HG03045 (cell line): Measurements from ENCODE around the gene KPNA6.

Experiments used
- ATAC-seq: cut with Tn5 transposase; IDR thresholded peaks from one replicate; pipeline ENCODE4 v1.9.1; 2021; ENCODE audit warnings: mild to moderate bottlenecking, moderate library complexity; ENCODE audit not compliant: unreplicated experiment

KPNA6 gene

GRCh38 chr1:32186077-32186476, 78.2 kb downstream of the KPNA6 start:
- ATAC-seq: no peak

GRCh38 chr1:32186491-32186890, 78.6 kb downstream of the KPNA6 start:
- ATAC-seq: no peak

- no peak for ATAC-seq
Observed at GRCh38 chr1:32187850-32188249, 80.0 kb downstream of the KPNA6 start.

DNA sequence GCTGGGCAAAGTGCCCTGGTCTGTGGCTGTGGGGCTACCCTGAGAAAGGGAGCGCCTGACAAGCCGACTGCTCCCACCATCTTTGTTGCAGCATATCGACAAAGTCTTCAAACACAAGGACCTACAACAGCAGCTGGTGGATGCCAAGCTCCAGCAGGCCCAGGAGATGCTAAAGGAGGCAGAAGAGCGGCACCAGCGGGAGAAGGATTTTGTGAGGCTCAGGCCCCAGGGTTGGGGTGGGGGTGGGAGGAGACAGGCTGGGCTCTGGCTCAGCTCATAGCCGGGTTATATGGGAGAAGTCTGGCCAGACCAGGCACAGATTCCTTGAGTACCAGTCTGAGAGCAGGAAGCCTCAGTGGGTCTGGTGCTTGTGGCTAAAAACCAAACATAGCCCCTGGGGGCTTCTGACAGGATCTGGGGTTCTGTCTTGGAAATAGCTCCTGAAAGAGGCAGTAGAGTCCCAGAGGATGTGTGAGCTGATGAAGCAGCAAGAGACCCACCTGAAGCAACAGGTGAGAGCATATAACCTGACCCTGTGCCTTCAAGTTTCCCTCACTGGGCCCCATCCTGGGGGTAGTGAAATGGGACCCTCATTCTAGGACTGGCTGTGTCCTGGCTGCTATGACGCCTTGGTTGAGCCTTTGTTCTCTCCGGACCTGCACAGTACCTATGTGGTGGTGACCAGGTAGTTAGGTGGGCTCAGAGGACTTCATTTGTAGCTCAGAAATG, 84.5 kb downstream of the KPNA6 start:
- ATAC-seq: no peak

DNA sequence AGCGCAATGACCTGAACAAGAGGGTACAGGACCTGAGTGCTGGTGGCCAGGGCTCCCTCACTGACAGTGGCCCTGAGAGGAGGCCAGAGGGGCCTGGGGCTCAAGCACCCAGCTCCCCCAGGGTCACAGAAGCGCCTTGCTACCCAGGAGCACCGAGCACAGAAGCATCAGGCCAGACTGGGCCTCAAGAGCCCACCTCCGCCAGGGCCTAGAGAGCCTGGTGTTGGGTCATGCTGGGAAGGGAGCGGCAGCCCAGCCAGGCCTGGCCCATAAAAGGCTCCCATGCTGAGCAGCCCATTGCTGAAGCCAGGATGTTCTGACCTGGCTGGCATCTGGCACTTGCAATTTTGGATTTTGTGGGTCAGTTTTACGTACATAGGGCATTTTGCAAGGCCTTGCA, 87.1 kb downstream of the KPNA6 start:
- no peak for ATAC-seq

DNA sequence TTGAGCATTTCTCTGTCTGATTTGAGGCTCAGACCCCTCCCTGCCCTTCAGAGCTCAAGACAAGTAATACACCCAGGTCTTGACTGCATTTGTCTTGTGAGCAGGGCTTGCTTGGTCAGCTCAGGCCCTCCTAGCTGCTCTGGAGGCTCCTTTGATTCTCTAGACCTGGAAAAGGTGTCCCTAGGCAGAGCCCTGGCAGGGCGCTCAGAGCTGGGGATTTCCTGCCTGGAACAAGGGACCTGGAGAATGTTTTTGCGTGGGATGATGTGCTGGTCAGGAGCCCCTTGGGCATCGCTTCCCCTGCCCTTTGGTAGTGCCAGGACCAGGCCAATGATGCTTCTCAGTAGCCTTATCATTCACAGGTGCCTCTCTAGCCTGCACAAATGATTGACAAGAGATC, 87.7 kb downstream of the KPNA6 start:
- no peak for ATAC-seq

- no peak for ATAC-seq
Observed at GRCh38 chr1:32195972-32196823, 88.3 kb downstream of the KPNA6 start.

DNA sequence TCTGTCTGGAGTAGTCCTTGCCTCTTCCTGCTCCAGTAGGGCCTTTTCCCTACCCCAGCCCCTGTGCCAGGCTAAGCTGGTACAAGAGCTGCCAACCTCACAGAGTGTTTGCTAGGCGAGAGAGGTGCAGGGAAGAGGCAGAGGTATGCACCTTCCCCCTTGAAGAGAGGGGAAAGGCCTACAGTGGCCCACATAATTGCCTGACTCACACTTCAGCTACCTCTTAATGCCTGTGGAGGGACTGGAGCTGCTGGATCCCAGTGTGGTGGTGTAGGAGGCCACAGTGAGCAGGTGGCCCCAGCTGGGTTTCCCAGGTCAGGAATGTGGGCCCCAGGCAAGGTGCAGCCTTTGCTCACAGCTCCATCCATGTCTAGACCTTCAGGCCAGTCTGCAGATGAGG, 89.2 kb downstream of the KPNA6 start:
- ATAC-seq: no peak

GRCh38 chr1:32197837-32198236, 90.0 kb downstream of the KPNA6 start:
- no peak for ATAC-seq

GRCh38 chr1:32198237-32199042, 90.6 kb downstream of the KPNA6 start:
- ATAC-seq: no peak

DNA sequence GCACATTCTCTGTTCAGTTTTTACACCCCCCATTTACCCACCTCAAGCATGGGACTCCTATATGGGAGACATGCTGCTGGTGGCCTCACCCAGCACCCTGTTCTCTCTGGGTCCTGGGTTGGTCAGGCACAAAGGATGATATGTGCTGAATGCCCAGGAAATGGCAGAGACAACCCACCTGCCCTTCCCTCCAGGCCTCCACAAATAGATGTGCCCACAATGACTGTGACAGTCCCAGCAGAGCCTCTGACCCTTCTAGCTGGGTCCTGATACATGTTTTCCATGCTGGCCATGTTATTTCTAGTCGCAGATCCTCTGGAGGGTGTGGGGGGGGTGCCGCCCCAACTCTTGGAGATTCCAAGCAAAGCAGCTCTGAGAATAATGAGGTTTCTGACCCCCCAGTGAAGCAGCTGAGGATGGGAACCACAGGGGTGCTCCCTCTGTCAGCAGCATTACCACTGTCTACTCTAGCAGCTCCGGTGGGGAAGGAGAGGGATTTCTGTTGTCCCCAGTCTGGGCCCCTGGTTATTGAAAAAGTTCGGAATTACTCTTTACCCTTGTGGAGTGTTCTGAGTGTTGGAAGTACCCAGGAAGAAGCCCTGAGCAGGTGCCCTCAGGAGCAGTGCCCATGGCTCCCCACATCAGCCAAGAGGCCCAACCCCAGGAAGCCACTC, 91.3 kb downstream of the KPNA6 start:
- no peak for ATAC-seq

DNA sequence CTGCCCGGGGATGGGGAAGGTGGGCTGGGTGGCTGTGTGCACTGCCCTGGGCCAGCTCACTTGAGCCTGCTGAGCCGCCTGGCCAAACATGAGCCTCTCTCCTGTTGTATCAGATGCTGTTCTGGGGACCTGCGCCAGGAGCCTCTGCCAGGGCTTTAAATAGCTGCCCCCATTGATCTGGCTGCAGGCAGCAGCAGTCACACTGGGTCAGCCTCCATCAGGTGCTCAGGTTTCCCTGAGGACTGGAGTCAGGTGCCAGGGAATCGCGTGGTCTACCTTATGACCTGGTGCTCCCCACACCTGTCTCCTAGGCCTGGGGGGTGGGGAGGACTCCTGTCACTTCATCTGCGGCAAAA, 91.8 kb downstream of the KPNA6 start:
- no peak for ATAC-seq

DNA sequence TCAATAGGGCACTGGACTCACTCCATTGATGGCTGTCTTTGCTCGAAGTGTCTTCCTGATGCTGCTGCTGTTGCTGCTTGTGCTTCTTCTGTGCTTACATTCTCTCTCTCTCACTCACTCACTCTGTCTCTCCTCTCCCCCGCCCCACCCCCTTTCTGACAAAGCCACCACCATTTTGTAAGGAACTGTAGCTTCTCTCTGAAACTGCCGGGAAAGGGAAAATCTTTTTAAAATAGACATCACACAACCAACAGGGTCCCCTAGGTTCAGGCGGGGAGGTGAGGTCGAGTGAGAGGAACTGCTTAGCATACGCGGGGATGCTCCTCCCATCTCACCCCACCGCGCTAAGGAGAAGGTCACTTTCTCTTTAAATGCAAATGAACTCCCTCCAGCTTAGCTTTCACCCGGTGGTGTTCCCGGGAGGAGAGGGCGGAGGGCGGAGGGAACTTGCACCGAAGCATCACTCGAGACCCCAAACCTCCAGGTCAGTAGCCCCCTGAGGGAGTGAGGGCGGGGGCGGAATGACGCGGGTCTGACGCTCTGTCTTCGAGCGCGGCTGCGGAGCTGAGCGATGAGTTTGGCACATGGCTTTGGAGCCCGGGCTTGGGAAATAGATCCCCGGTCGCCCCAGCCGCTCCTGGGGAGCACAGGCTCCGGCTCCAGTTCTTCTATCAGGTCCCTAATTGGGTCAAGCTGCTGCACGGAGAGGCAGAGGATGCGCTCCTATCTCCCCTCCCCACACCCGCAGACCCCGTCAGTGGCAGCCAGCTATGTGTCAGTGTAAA, 92.6 kb downstream of the KPNA6 start, which contains the start of gene CCDC28B:
Gene CCDC28B, plus strand, starts transcription at position 370 of the 785 bp plus-strand sequence. CDS start 1,341 bp downstream, outside the sequence.
- peak; percentile 25 for ATAC-seq

DNA sequence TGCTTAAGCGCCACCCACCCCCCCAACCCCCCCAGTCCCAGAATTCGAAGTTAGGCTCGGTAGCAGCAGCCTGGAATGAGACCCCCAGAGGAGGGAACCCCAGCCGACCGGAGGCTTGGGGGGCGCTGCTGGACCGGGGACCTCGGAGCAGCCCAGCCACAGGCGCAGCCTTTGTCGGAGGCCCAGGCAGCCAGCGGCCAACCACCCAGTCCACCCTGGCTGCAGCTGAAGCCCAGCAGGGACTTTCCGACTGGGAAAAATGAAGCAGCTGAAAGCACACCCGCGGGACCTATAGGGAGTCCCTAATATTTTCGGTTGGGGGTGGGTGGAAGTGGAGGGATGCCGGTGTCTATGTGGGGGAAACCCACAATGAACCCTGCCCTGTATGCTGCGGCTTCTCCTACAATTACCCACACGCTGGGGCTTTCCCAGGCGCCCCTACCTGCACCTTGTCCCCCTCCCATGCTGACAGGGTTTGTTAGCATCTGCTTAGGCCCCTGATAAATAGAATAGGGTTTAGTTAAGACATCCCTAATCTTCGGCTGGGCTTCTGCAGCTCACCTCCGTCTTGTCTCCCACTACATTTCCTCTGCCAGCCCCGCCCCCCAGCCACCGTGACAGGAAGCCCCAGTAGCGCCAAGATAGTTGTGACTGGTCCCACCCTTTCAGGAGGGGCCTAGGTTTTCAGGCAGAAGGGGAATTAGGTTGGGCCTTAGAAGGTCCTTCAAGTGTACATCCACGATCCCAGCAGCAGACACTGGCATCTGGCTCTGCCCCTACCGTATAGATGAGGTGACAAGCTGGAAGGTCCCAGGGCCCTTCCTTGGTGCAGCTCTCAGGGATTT, 93.4 kb downstream of the KPNA6 start:
- ATAC-seq: peak; percentile 37

DNA sequence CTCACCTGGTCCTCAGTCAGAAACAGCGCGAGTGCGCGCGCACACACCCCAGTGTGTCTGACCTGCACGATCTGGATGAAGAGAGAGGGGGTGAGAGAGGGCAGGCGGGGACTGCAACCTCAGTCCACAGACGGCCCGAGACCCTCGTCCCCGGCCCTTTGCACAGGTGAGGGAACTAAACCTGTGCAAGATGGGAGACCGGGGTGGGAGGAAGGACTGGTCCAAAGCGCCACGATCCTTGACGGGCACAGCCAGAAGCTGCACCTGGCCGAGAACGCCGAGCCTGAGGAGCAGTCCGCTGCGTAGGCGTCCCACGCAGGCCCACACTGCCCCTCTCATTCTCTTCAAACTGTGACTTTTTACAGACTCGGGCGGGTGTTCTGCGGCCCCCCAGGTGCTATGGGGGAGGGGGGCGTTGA, 97.1 kb downstream of the KPNA6 start:
- ATAC-seq: no peak

DNA sequence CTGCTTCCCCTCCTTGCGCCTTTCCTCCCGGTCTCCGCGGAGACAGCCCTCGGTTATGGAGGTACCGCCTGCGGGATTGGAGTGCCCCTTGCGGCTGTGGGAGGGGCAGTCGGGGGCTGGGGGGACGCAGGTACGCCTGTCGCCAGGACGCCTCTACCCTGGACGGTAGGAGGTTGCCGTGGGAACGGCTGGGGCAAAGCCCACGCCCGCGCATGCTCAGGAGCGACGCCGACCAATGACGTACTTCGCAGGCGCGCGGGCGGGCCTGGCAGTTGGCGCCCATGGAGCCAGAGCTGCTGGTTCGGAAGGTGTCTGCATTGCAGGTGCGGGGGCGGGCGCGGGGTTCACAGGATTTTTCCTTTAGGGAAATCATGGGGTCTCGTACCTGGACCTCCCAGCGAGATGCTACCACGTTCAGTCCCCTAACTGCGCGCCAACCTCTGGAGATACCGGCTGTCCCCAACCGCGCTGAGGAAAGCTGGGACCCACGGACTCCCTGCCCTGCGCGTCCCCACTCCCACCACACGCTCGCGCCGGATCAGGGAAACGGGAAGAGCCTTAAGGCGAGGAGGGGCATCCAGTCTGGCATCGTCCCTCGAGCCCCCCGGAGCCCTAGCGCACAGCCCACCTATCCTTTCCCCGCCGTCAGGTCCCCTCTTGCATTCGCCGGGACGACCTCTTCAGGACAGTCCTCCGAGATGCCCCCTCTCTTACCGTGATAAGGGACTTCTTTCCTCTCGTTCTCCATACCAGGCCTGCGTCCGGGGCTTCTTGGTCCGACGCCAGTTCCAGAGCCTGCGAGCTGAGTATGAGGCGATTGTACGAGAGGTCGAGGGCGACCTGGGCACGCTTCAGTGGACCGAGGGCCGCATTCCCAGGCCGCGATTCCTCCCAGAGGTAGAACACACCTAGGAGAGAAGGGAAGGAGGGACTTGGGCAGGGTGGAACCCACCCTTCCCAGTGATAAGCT, 97.8 kb downstream of the KPNA6 start, which contains the start of gene IQCC:
Gene IQCC, plus strand, starts transcription at position 271 of the 970 bp plus-strand sequence. Its CDS starts 11 bp downstream, at position 282.
- peak; percentile 50 for ATAC-seq

DNA sequence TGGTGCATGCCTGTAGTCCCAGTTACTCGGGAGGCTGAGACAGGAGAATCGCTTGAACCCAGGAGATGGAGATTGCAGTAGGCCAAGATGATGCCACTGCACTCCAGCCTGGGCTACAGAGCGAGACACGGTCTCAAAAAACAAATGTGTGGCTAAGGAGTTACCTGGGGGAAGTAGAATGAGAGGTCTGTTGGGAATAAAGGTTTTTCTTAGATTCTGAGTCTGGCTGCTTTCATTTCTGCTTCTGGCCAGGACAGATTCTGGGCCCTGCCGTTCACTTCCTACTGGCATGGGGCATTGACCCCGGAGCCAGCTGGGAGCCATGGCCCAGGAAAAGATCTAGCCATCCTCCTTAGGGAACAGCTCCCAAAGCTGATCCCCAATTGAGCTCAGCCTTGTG, 100.6 kb downstream of the KPNA6 start:
- no peak for ATAC-seq

GRCh38 chr1:32208891-32209328, 101.1 kb downstream of the KPNA6 start, which contains the start of gene DCDC2B:
DCDC2B (plus strand) TSS chr1:32209089; CDS start chr1:32209094, 5 bp downstream.
- ATAC-seq: no peak
